ENCODE data around the gene ACACA.

DNA sequence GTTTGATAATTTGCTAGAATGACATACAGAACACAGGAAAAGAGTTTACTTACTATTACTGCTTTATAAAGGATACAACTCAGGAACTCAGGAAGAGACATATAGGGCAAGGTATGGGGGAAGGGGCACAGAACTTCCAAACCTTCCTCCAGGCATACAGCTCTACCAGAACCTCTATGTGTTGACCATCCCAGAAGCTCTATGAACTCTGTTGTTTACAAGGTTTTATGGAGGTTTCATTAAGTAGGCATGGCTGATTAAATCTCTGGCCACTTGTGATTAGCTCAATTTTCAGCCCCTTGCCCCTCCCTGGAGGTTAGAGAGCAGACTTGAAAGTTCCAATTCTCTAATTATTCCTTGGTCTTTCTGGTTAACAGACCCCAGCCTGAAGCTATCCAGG lies 91.0 kb downstream of the ACACA start:
- TF ChIP-seq POLR2A (IDR thresholded peaks at IDR 0.05; ENCODE audit: low read length): no peak
- TF ChIP-seq GATA1 (IDR thresholded peaks at IDR 0.05; ENCODE audit: low read depth, low read length): no peak
